ENCODE results near the gene PLEKHA7. TPM values are rescaled to one million over a fixed set of nuclear protein-coding genes. Genes with fewer than 3 reads are reported as not detected.

PLEKHA7 gene
- total and polyA plus RNA-seq, 8 donors, result 12.8 to 82.3 (median 46.6) TPM

DNA sequence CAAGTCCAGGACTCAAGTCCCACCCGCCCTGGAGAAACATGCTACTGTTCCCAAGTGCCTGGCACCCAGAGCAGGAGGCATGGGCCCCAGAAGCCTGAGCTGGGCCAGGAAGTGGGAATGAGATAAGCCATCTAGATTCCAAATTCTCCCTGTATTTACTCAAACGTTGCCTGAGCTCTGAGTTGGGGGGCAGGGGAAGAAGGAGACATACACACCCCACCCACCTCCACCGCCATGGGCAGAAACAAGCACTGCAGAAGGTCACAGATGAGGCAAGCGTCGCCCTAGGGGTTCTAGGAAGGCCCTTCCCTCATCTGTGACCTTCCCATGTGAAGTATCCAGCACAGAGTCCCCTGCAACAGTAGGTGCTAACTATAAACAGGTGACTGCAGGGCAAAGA is 54.0 kb downstream of the PLEKHA7 start:
- Histone ChIP-seq H3K27me3 (no peaks in the 10 kb centered on the region), H3K4me1 (peaks cover 24 to 53% (median 29%) of the 10 kb centered on the region in 4 donors), H3K9me3 (no peaks in the 10 kb centered on the region), H3K36me3 (no peaks in the 10 kb centered on the region), H3K4me3 (no peak overlapping the region), H3K27ac (peak overlapping the region; percentile 71 to 86 (median 79))
- TF ChIP-seq POLR2AphosphoS5 (IDR thresholded peaks at IDR 0.05), result no peak
- TF ChIP-seq, protein P1, sequence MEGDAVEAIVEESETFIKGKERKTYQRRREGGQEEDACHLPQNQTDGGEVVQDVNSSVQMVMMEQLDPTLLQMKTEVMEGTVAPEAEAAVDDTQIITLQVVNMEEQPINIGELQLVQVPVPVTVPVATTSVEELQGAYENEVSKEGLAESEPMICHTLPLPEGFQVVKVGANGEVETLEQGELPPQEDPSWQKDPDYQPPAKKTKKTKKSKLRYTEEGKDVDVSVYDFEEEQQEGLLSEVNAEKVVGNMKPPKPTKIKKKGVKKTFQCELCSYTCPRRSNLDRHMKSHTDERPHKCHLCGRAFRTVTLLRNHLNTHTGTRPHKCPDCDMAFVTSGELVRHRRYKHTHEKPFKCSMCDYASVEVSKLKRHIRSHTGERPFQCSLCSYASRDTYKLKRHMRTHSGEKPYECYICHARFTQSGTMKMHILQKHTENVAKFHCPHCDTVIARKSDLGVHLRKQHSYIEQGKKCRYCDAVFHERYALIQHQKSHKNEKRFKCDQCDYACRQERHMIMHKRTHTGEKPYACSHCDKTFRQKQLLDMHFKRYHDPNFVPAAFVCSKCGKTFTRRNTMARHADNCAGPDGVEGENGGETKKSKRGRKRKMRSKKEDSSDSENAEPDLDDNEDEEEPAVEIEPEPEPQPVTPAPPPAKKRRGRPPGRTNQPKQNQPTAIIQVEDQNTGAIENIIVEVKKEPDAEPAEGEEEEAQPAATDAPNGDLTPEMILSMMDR (IDR thresholded peaks at IDR 0.05), result no peak
- TF ChIP-seq POLR2A (IDR thresholded peaks at IDR 0.05), result no peak
- TF ChIP-seq EP300 (IDR thresholded peaks at IDR 0.05), result no peak
- peak; percentile 45 for DNase-seq
- WGBS, 5 donors, result 19 to 48% (median 34%) methylated on average over 4 to 5 of the region's 5 CpGs
- intact Hi-C loops (cut with DNase I; ENCODE audit: low total_unique reads), result no loop called here

DNA sequence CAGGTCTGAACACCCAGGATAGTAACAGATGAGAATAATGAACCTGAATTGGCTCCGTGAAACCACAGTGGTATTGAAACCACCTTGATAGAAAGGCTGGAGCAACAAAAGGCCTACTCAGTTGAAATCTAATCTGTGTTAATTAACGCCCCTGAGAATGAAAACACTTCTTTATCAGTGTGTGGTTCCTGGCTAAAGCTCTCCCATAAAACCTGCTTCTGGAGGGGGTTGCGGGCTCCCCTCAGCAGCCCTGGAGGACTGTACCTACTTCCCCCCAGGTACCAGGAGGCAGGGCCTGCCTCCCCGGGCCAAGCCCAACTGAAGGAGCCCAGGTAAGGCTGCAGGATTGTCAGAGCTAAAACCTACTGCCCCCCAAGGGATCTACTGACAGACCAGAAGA is 54.6 kb downstream of the PLEKHA7 start:
- H3K36me3 ChIP-seq, result no peaks in the 10 kb centered on the region
- TF ChIP-seq POLR2AphosphoS5 (IDR thresholded peaks at IDR 0.05), result peak in 2 of 3 donors; percentile 16 to 49
- TF ChIP-seq, protein P1 (IDR thresholded peaks at IDR 0.05), result no peak

DNA sequence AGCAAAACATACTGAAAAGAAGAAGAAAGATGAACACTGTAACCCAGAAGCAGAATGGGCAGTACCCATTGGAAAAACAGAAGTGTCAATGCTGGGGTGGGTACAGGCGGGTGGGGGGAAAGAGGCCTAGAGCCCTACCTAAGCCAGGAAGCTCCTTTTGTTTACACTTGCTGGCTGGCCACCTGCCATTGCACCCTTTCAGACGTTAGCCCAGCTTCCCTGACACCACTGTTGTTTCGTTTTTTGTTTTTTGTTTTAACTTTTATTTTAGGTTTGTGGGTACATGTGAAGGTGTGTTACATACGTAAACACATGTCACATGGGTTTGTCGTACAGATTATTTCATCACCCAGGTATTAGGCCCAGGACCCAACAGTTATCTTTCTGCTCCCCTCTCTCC is 55.4 kb downstream of the PLEKHA7 start:
- Histone ChIP-seq H3K27me3 (no peaks in the 10 kb centered on the region), H3K36me3 (no peaks in the 10 kb centered on the region), H3K27ac (peak overlapping the region; percentile 71 to 86 (median 79)), H3K9me3 (no peaks in the 10 kb centered on the region), H3K4me3 (no peak overlapping the region), H3K4me1 (peaks cover 28 to 64% (median 36%) of the 10 kb centered on the region in 4 donors)
- TF ChIP-seq, protein P1 (IDR thresholded peaks at IDR 0.05), result no peak
- TF ChIP-seq POLR2A (IDR thresholded peaks at IDR 0.05) (no peak), POLR2AphosphoS5 (IDR thresholded peaks at IDR 0.05) (no peak), EP300 (IDR thresholded peaks at IDR 0.05) (no peak)
- DNase-seq, result peak; percentile 57 to 63
- WGBS, 5 donors, result 28 to 44% (median 41%) methylated on average over 5 of the region's 5 CpGs
- intact Hi-C loops (cut with DNase I; ENCODE audit: low total_unique reads), result no loop called here

More for the DNA sequence above, 54.6 kb downstream of the PLEKHA7 start:
- WGBS, 5 donors, result 35 to 61% (median 46%) methylated on average over 4 of the region's 4 CpGs
- no peaks in the 10 kb centered on the region for H3K9me3 ChIP-seq
- intact Hi-C loops (cut with DNase I; ENCODE audit: low total_unique reads), result no loop called here
- no peak overlapping the region for H3K4me3 ChIP-seq
- peak in 1 of 2 donors; percentile 62 for DNase-seq
- peaks cover 28 to 59% (median 35%) of the 10 kb centered on the region in 4 donors for H3K4me1 ChIP-seq
- no peaks in the 10 kb centered on the region for H3K27me3 ChIP-seq
- H3K27ac ChIP-seq, result peak overlapping the region; percentile 71 to 86 (median 79)

DNA sequence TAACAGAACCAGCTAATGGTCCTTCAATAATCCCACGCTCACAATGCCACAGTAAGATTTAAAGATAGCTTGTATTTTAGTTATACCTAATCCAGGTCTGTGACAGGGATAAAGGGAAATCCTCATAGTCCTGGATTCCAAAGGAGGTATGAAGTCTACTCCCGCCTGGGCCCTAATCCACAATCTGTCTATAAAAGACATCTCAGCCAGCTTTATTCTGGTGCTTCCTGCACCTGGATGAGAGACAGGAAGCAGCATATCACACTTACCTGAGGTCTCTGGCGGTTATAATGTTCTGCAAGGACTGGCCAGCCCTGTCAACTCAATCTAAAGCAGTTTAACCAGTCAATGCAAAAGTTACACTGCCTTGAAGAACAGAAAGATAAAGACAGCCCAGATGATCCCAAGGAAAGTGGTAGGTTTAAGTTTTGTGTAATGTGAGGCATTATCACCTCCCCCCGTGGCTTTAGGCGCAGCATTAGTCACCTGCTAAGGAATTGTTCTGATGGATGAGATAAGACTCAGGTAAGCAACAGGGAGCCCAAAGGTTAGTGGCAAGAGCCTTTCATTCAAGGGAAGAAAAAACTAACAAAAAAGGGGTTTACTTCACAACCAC is 57.6 kb downstream of the PLEKHA7 start:
- intact Hi-C loops (cut with DNase I; ENCODE audit: low total_unique reads), result no loop called here
- H3K36me3 ChIP-seq, result no peaks in the 10 kb centered on the region
- DNase-seq, result peak in 1 of 2 donors; percentile 57

More for the DNA sequence above, 57.6 kb downstream of the PLEKHA7 start:
- Histone ChIP-seq H3K9me3 (no peaks in the 10 kb centered on the region), H3K4me3 (no peak overlapping the region), H3K27ac (peak overlapping the region; percentile 61 to 93 (median 68)), H3K4me1 (peaks cover 28 to 65% (median 43%) of the 10 kb centered on the region in 4 donors), H3K27me3 (no peaks in the 10 kb centered on the region)
- 36 to 62% (median 42%) methylated on average over 5 of the region's 5 CpGs for WGBS, 5 donors
- TF ChIP-seq POLR2A (IDR thresholded peaks at IDR 0.05), result no peak
- TF ChIP-seq EP300 (IDR thresholded peaks at IDR 0.05), result no peak
- peak in 2 of 3 donors; percentile 37 to 63 for TF ChIP-seq POLR2AphosphoS5 (IDR thresholded peaks at IDR 0.05)
- TF ChIP-seq, protein P1 (IDR thresholded peaks at IDR 0.05), result no peak
